Activated T-helper 2 cell treated with anti-CD3 and anti-CD28 coated beads, Interferon-gamma antibody, Interleukin-2, Interleukin-4, amounts not matched to agents 10 μg/mL and 5 μg/mL and 100 μg/mL, durations not matched to agents 14 hours and 24 hours and 36 hours (primary cell): ENCODE data around the gene PSMA7. TPM values are rescaled to one million over a fixed set of nuclear protein-coding genes. Genes with fewer than 3 reads are reported as not detected.
A peak's percentile ranks its signal among the peaks of the same experiment; 100 is the strongest.

Source experiments
- DNase-seq: peaks from one replicate; pipeline ENCODE4 v3.0.0; 2021; ENCODE audit warnings: low spot score
- H3K27ac Mint-ChIP-seq: one replicate; pipeline ENCODE4 v1.8.0; 2021; ENCODE audit warnings: mixed read lengths
- H3K27me3 Mint-ChIP-seq: one replicate; pipeline ENCODE4 v1.8.0; 2021; ENCODE audit warnings: low read depth, mixed read lengths
- H3K36me3 Mint-ChIP-seq: one replicate; pipeline ENCODE4 v1.8.0; 2021; ENCODE audit warnings: low read depth, mixed read lengths
- H3K4me1 Mint-ChIP-seq: one replicate; pipeline ENCODE4 v1.8.0; 2021; ENCODE audit warnings: low read depth, mixed read lengths
- H3K4me3 Mint-ChIP-seq: one replicate; pipeline ENCODE4 v1.8.0; 2021; ENCODE audit warnings: low read depth, mild to moderate bottlenecking, moderate library complexity, mixed read lengths
- H3K9me3 Mint-ChIP-seq: one replicate; pipeline ENCODE4 v1.8.0; 2021; ENCODE audit warnings: mixed read lengths
- intact Hi-C: fragments of 100-400 bp; cut with micrococcal nuclease; formaldehyde crosslinking; loops from one replicate; pipeline ENCODE4 v1.15.1; 2023
- total RNA-seq: library from RNA; stranded (reverse); gene quantifications from 2 replicates; pipeline ENCODE4 v1.2.3, GENCODE V29; 2022

The PSMA7 gene
- total RNA-seq, 1 donor from 2014 or later: 405 TPM

GRCh38 chr20:62123450-62124118 is 19.6 kb downstream of the PSMA7 start:
- H3K4me3 Mint-ChIP-seq: peak overlapping the region; percentile 82
- peaks cover 40% of the 10 kb centered on the region for H3K36me3 Mint-ChIP-seq
- DNase-seq: no peak
- no peak overlapping the region for H3K27ac Mint-ChIP-seq
- H3K9me3 Mint-ChIP-seq: no peaks in the 10 kb centered on the region
- intact Hi-C loops: loop anchor here (2.0 to 5.0 kb wide), 2 partner anchors 59 to 179 kb away; partner anchors contain the start of genes ADRM1 and MTG2
- no peaks in the 10 kb centered on the region for H3K27me3 Mint-ChIP-seq
- peaks cover 22% of the 10 kb centered on the region for H3K4me1 Mint-ChIP-seq

- Mint-ChIP-seq H3K9me3 (no peaks in the 10 kb centered on the region), H3K4me3 (peak overlapping the region; percentile 82), H3K27ac (no peak overlapping the region), H3K36me3 (peaks cover 33% of the 10 kb centered on the region), H3K27me3 (no peaks in the 10 kb centered on the region), H3K4me1 (peaks cover 24% of the 10 kb centered on the region)
- peak; percentile 19 for DNase-seq
- intact Hi-C loops: loop anchor here (1.0 to 5.0 kb wide), 3 partner anchors 60 to 179 kb away; partner anchors contain the start of genes ADRM1, MTG2 and OSBPL2
Observed at GRCh38 chr20:62122654-62123449, 20.3 kb downstream of the PSMA7 start.

DNA sequence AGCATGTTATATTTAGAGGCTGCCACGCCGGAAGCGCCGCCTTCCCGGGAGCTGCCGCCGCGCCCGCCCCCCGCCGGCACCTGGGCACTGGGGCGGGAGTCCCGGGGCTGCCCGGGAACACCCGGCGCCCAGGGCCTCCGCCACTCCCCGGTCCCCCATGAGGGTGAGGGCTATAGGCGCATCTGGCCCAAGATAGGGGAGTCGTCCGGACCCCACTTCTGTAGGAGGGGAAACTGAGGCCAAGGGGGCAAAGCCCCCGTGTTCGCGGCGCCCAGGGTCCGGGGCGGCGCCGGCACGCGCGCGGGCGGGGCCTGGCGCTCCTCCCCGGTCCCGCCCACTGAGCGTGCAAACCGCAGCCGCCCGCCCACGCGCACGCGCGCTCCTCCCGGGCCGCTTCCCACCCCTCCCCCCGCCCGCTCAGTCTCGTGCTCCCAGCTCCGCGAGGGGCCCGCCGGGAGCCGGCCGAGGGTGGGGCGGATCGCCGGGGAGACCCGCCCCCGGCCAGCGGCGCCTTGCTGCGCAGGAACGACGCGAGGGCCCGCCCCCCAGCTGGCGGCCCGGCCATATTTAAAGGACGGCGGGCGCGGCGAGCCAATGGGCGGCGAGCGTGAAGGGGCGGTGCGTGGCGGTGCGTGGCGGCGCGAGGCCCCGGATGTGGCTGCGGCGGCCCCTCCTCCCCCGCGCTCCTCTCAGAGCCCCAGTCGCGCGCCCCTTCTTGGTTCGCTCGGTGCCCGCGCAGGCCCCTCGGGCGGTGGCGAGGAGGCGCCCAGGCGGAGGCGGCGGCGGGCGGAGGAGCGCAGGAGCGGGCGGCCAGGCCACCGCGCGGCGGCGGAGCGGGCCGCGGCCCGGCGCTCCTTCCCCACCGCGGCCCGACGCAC is 21.2 kb downstream of the PSMA7 start, which contains the start of gene LSM14B:
TSS of gene LSM14B (plus strand) at position 700 of the 878 bp plus-strand sequence. CDS start 192 bp downstream, outside the sequence.
- peak within 1 kb of the TSS; percentile 86 for H3K4me3 Mint-ChIP-seq
- H3K4me1 Mint-ChIP-seq: peaks cover 30% of the 10 kb centered on the region
- DNase-seq: peak; percentile 94
- no peaks in the 10 kb centered on the region for H3K9me3 Mint-ChIP-seq
- intact Hi-C loops: loop anchor here (1.0 to 5.0 kb wide), 5 partner anchors 21 to 180 kb away; partner anchors contain the start of genes ADRM1, MTG2, OSBPL2 and PSMA7
- H3K27me3 Mint-ChIP-seq: no peaks in the 10 kb centered on the region
- H3K36me3 Mint-ChIP-seq: peaks cover 26% of the 10 kb centered on the region
- H3K27ac Mint-ChIP-seq: peak within 1 kb of the TSS; percentile 88

DNA sequence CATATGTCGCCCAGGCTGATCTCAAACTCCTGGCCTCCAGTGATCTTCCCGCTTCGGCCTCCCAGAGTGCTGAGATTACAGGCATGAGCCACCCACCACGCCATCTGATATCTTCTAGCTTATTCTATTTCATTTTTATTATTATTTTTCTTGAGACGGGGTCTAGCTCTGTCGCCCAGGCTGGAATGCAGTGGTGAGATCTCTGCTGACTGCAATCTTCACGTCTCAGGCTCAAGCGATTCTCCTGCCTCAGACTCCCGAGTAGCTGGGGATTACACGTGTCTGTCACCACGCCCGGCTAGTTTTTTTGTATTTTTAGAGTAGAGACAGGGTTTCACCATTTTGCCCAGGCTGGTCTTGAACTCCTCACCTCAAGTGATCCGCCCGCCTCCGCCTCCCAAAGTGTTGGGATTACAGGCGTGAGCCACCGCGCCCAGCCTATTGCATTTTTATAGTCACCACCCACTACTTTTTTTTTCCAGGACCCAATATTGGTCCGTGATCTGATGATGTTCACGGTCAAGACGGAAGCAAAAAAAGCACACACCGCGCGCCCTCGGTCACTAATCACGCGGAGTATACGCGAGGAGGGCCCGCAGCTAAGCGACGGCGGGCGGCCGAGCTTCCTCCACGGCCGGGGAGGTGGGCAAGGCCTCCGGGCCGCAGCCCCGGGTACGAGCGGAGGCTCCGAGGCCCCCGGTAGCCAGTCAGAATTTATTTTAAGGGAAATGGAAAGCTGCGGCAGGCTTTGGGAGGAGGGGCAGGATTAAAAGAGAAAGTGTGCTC is 22.0 kb downstream of the PSMA7 start:
- intact Hi-C loops: loop anchor here (1.0 to 5.0 kb wide), 3 partner anchors 22 to 181 kb away; partner anchors contain the start of genes ADRM1, PSMA7 and SS18L1
- Mint-ChIP-seq H3K4me3 (peak overlapping the region; percentile 86), H3K9me3 (no peaks in the 10 kb centered on the region), H3K27ac (peak overlapping the region; percentile 88), H3K4me1 (peaks cover 30% of the 10 kb centered on the region), H3K36me3 (peaks cover 18% of the 10 kb centered on the region), H3K27me3 (no peaks in the 10 kb centered on the region)
- no peak for DNase-seq

GRCh38 chr20:62120365-62120762 is 22.8 kb downstream of the PSMA7 start:
- peaks cover 30% of the 10 kb centered on the region for H3K4me1 Mint-ChIP-seq
- intact Hi-C loops: loop anchor here (5.0 kb wide), 1 partner anchor 182 kb away; the partner anchor contains the start of gene ADRM1
- peaks cover 14% of the 10 kb centered on the region for H3K36me3 Mint-ChIP-seq
- no peaks in the 10 kb centered on the region for H3K27me3 Mint-ChIP-seq
- no peak overlapping the region for H3K27ac Mint-ChIP-seq
- peak overlapping the region; percentile 55 for H3K4me3 Mint-ChIP-seq
- no peak for DNase-seq
- H3K9me3 Mint-ChIP-seq: no peaks in the 10 kb centered on the region

DNA sequence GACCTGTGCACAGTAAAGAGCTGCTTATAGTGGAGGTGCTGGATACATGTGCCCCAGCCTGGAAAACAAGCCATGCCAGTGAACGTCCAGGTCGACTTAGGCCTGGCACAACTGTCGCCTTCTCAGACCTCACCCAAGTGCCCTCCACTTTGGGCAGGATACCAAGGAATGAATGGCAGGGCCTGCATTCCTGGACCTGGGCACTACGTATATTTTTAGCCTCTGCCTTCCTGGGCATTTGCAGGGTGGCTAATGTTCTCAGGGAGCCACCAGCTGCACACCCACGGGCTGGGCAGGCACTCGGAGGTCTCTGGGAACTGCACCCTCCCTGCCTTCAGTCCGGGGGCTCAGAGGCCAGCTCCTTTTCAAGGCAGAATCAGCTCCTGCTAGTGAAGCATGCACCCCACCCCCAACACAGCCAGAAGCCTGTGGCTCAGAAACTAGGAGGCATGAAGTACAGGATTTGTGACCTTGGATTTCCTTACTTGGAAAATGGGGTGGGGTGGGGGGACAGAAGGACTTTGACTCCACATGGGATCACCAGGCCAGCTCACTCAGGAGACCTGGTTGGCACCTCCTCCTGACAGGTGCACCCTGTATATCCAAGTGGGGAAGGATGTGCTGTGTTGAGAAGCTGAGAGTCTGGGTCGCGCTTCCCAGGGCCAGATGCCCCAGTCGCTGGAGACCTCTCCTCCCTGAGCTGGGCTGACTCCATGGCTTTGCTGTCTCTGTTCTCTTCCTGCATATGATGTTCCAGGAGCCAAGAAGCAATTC is 23.4 kb downstream of the PSMA7 start:
- Mint-ChIP-seq H3K27ac (no peak overlapping the region), H3K4me1 (peaks cover 26% of the 10 kb centered on the region), H3K9me3 (no peaks in the 10 kb centered on the region), H3K4me3 (no peak overlapping the region), H3K27me3 (no peaks in the 10 kb centered on the region), H3K36me3 (peaks cover 8% of the 10 kb centered on the region)
- intact Hi-C loops: loop anchor here (5.0 kb wide), 1 partner anchor 183 kb away; the partner anchor contains the start of gene ADRM1
- DNase-seq: no peak

GRCh38 chr20:62119115-62119514 is 24.1 kb downstream of the PSMA7 start:
- no peak for DNase-seq
- Mint-ChIP-seq H3K4me1 (peaks cover 21% of the 10 kb centered on the region), H3K9me3 (no peaks in the 10 kb centered on the region), H3K36me3 (peaks cover 1% of the 10 kb centered on the region), H3K27ac (no peak overlapping the region), H3K27me3 (no peaks in the 10 kb centered on the region), H3K4me3 (no peak overlapping the region)
- intact Hi-C loops: no loop called here

DNA sequence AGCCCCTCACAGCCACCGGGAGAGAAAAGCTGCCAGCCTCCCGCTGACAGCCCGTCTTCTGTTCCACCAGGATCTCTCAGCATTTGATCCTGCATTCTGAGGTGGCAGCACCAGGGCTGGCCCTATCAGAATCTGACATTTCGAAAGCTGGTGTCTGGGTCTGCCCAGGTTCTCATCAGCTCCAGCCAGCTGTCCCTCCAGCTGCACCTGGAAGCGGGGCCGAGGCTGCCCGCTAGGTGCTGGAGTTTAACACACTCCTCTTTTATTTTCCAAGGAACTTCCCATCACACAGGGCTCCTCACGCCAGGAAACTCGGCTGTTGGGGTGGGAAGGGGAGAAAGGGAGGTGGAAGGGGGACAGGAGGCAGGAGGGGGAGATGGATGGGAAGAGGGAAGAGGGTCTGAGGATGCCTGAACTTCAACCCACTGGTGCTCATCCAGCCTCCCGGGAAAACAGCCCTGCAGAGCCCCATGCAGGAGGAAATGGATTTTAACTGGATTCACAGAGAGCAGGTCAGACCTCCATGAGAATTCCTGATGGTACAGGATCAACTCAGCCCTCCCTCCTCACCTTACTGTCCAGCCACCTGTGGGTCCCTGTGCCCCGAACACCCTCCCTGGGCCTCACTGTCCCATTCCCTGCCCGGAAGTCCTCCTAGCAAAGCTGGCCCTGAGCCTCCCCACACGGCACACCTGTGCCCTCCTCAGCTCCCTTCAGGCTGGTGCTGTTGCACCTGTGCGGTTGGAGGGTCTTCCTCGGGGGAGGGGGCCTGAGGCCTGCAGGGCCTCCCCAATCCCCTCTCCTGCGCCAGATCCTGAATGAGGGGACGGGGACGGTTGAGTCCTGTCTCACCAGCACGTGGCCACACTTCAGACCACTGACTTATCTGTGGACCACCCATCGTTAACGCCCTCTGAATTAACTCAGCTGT is 24.8 kb downstream of the PSMA7 start:
- no peaks in the 10 kb centered on the region for H3K9me3 Mint-ChIP-seq
- no peak overlapping the region for H3K4me3 Mint-ChIP-seq
- H3K27me3 Mint-ChIP-seq: no peaks in the 10 kb centered on the region
- intact Hi-C loops: no loop called here
- no peak for DNase-seq
- H3K27ac Mint-ChIP-seq: no peak overlapping the region
- peaks cover 15% of the 10 kb centered on the region for H3K4me1 Mint-ChIP-seq
- no peaks in the 10 kb centered on the region for H3K36me3 Mint-ChIP-seq

GRCh38 chr20:62117658-62118057 is 25.5 kb downstream of the PSMA7 start:
- H3K4me3 Mint-ChIP-seq: no peak overlapping the region
- peak; percentile 61 for DNase-seq
- intact Hi-C loops: no loop called here
- no peak overlapping the region for H3K27ac Mint-ChIP-seq
- no peaks in the 10 kb centered on the region for H3K36me3 Mint-ChIP-seq
- H3K27me3 Mint-ChIP-seq: no peaks in the 10 kb centered on the region
- H3K9me3 Mint-ChIP-seq: peaks cover 4% of the 10 kb centered on the region
- peaks cover 13% of the 10 kb centered on the region for H3K4me1 Mint-ChIP-seq

- Mint-ChIP-seq H3K9me3 (peaks cover 4% of the 10 kb centered on the region), H3K4me1 (peaks cover 13% of the 10 kb centered on the region), H3K36me3 (no peaks in the 10 kb centered on the region), H3K27ac (no peak overlapping the region), H3K27me3 (no peaks in the 10 kb centered on the region), H3K4me3 (no peak overlapping the region)
- intact Hi-C loops: no loop called here
- DNase-seq: no peak
Observed at GRCh38 chr20:62117362-62117646, 25.9 kb downstream of the PSMA7 start.
